ENCODE results near the gene ACOX1.

The ACOX1 gene

GRCh38 chr17:75945211-75945610, 33.8 kb downstream of the ACOX1 start:
- no peak overlapping the region for H3K4me3 ChIP-seq (replicated peaks in 1 of 2; ENCODE audit: low read depth in 2 of 2, low read length in 2 of 2)
- no peak for DNase-seq (ENCODE audit: low read depth in 2 of 2)
- TF ChIP-seq CTCF (IDR thresholded peaks at IDR 0.05; ENCODE audit: low read depth, low read length) = no peak

- no peak for TF ChIP-seq CTCF (IDR thresholded peaks at IDR 0.05; ENCODE audit: low read depth, low read length)
- DNase-seq (ENCODE audit: low read depth in 2 of 2) = no peak
- H3K4me3 ChIP-seq (replicated peaks in 1 of 2; ENCODE audit: low read depth in 2 of 2, low read length in 2 of 2) = no peak overlapping the region
Measured at GRCh38 chr17:75943491-75943890, 35.5 kb downstream of the ACOX1 start.

GRCh38 chr17:75942473-75942872, 36.5 kb downstream of the ACOX1 start:
- no peak overlapping the region for H3K4me3 ChIP-seq (replicated peaks in 1 of 2; ENCODE audit: low read depth in 2 of 2, low read length in 2 of 2)
- DNase-seq (ENCODE audit: low read depth in 2 of 2) = no peak
- TF ChIP-seq CTCF (IDR thresholded peaks at IDR 0.05; ENCODE audit: low read depth, low read length) = no peak

GRCh38 chr17:75941442-75941819, 37.5 kb downstream of the ACOX1 start:
- peak overlapping the region in 1 of 2 donors; percentile 86 for H3K4me3 ChIP-seq (replicated peaks in 1 of 2; ENCODE audit: low read depth in 2 of 2, low read length in 2 of 2)
- DNase-seq (ENCODE audit: low read depth in 2 of 2) = no peak
- TF ChIP-seq CTCF (IDR thresholded peaks at IDR 0.05; ENCODE audit: low read depth, low read length) = no peak

GRCh38 chr17:75940727-75941441, 38.1 kb downstream of the ACOX1 start, which contains the start of gene FBF1:
TSS of gene FBF1 (minus strand) at chr17:75941042. CDS start at chr17:75938149, 2,893 bp downstream.
- peak within 1 kb of the TSS; percentile 86 for H3K4me3 ChIP-seq (replicated peaks in 1 of 2; ENCODE audit: low read depth in 2 of 2, low read length in 2 of 2)
- TF ChIP-seq CTCF (IDR thresholded peaks at IDR 0.05; ENCODE audit: low read depth, low read length) = no peak
- DNase-seq (ENCODE audit: low read depth in 2 of 2) = peak; percentile 93 to 97

- DNase-seq (ENCODE audit: low read depth in 2 of 2) = no peak
- no peak overlapping the region for H3K4me3 ChIP-seq (replicated peaks in 1 of 2; ENCODE audit: low read depth in 2 of 2, low read length in 2 of 2)
- no peak for TF ChIP-seq CTCF (IDR thresholded peaks at IDR 0.05; ENCODE audit: low read depth, low read length)
Measured at GRCh38 chr17:75937652-75938051, 41.3 kb downstream of the ACOX1 start.

GRCh38 chr17:75933808-75934207, 45.2 kb downstream of the ACOX1 start:
- H3K4me3 ChIP-seq (replicated peaks in 1 of 2; ENCODE audit: low read depth in 2 of 2, low read length in 2 of 2) = no peak overlapping the region
- TF ChIP-seq CTCF (IDR thresholded peaks at IDR 0.05; ENCODE audit: low read depth, low read length) = no peak
- no peak for DNase-seq (ENCODE audit: low read depth in 2 of 2)

Measured in cardiac fibroblast (primary cell).